Ishikawa (cell line): Measurements from ENCODE around the gene LECT2.

Experiments used
- EP300 ChIP-seq: IDR thresholded peaks from 2 replicates; pipeline ENCODE4 v1.6.1; 2012; ENCODE audit warnings: borderline replicate concordance
- NFIC ChIP-seq: IDR thresholded peaks from 2 replicates; pipeline ENCODE4 v1.6.1; 2012
- RAD21 ChIP-seq: IDR thresholded peaks from 2 replicates; pipeline ENCODE4 v1.6.1; 2012; ENCODE audit warnings: low read depth
- TAF1 ChIP-seq: IDR thresholded peaks from 2 replicates; pipeline ENCODE4 v1.6.1; 2012; ENCODE audit warnings: low read depth, mild to moderate bottlenecking
- TCF12 ChIP-seq: IDR thresholded peaks from 2 replicates; pipeline ENCODE4 v1.6.1; 2012; ENCODE audit warnings: low read depth
- YY1 ChIP-seq: IDR thresholded peaks from 2 replicates; pipeline ENCODE4 v1.6.1; 2012; ENCODE audit warnings: low read depth

GRCh38 chr5:135988546-135988945, 33.8 kb upstream of the LECT2 start:
- TF ChIP-seq EP300, result no peak
- TF ChIP-seq RAD21, result no peak
- no peak for TF ChIP-seq YY1
- no peak for TF ChIP-seq TCF12
- TF ChIP-seq NFIC, result no peak
- no peak for TF ChIP-seq TAF1
